OCI-LY1 (cell line): ENCODE measurements around the gene FGD4.

Experiments used
- CTCF ChIP-seq: fragments of 200-600 bp; sonication (generic), shearing (Covaris generic); IDR thresholded peaks from 2 replicates; pipeline ENCODE4 v1.5.1; 2017; ENCODE audit warnings: mild to moderate bottlenecking, antibody characterized with exemption, low read length, moderate library complexity, mixed read lengths
- EZH2 ChIP-seq: fragments of 200-600 bp; sonication (generic), shearing (Covaris generic); IDR thresholded peaks from 2 replicates; pipeline ENCODE4 v1.8.0; 2017; ENCODE audit warnings: borderline replicate concordance, mixed run types, mild to moderate bottlenecking, antibody characterized with exemption, low read length, moderate library complexity, mixed read lengths

- no peak for TF ChIP-seq CTCF
- TF ChIP-seq EZH2, result no peak
Measured at GRCh38 chr12:32598688-32599087, 199.3 kb downstream of the FGD4 start.
